Mesothelial cell of epicardium (in vitro differentiated cells): ENCODE data around the gene MAD2L2. TPM values are rescaled to one million over a fixed set of nuclear protein-coding genes. Genes with fewer than 3 reads are reported as not detected.

Experiments
- DNase-seq, 2 experiments: peaks; one replicate each; pipeline ENCODE4 v3.0.0; 2021; ENCODE audit warnings: low spot score in 2 of 2; ENCODE audit not compliant: unreplicated experiment in 2 of 2
- H3K27ac Mint-ChIP-seq: 2 replicates; pipeline ENCODE4 v1.8.0; 2021; ENCODE audit warnings: mixed read lengths
- H3K27me3 Mint-ChIP-seq: 2 replicates; pipeline ENCODE4 v1.8.0; 2021; ENCODE audit warnings: low read depth, mixed read lengths
- H3K36me3 Mint-ChIP-seq: 2 replicates; pipeline ENCODE4 v1.8.0; 2021; ENCODE audit warnings: mixed read lengths
- H3K4me1 Mint-ChIP-seq: 2 replicates; pipeline ENCODE4 v1.8.0; 2021; ENCODE audit warnings: mixed read lengths
- H3K4me3 Mint-ChIP-seq: 2 replicates; pipeline ENCODE4 v1.8.0; 2021; ENCODE audit warnings: mild to moderate bottlenecking, moderate library complexity, mixed read lengths
- H3K9me3 Mint-ChIP-seq: 2 replicates; pipeline ENCODE4 v1.8.0; 2021; ENCODE audit warnings: mixed read lengths
- total RNA-seq: library from RNA; stranded (reverse); gene quantifications from 3 replicates; pipeline ENCODE4 v1.2.1, GENCODE V29; 2021
- TF ChIP-seq, protein P1 (sequence below): fragments of 200-600 bp; sonication (generic); IDR thresholded peaks from one replicate; pipeline ENCODE4 v1.5.0; 2021; ENCODE audit warnings: antibody characterized with exemption; ENCODE audit not compliant: unreplicated experiment

Gene MAD2L2
- total RNA-seq, 1 donor from 2014 or later = 56.3 TPM

DNA sequence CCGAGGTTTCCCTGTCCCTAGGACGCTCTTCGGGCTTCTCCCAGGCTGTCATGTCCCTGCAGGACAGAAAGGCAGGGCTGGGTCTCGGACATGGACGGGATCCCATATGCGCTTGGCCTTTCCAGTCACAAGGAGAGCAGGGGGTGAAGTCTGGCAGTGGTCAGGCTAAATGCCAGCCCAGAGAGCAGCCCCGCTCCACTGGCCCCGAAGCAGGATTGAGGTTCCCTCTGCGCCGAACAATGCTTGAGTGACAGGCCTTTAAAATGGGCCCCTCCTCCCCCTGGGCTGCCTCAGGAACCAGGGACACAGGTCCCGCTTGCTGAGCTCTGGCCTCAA lies 23.2 kb upstream of the MAD2L2 start:
- Mint-ChIP-seq H3K27ac (no peak overlapping the region), H3K4me1 (peaks cover 4% of the 10 kb centered on the region), H3K9me3 (no peaks in the 10 kb centered on the region), H3K4me3 (no peak overlapping the region), H3K36me3 (no peaks in the 10 kb centered on the region), H3K27me3 (peaks cover 10% of the 10 kb centered on the region)
- DNase-seq = no peak
- TF ChIP-seq, protein P1, sequence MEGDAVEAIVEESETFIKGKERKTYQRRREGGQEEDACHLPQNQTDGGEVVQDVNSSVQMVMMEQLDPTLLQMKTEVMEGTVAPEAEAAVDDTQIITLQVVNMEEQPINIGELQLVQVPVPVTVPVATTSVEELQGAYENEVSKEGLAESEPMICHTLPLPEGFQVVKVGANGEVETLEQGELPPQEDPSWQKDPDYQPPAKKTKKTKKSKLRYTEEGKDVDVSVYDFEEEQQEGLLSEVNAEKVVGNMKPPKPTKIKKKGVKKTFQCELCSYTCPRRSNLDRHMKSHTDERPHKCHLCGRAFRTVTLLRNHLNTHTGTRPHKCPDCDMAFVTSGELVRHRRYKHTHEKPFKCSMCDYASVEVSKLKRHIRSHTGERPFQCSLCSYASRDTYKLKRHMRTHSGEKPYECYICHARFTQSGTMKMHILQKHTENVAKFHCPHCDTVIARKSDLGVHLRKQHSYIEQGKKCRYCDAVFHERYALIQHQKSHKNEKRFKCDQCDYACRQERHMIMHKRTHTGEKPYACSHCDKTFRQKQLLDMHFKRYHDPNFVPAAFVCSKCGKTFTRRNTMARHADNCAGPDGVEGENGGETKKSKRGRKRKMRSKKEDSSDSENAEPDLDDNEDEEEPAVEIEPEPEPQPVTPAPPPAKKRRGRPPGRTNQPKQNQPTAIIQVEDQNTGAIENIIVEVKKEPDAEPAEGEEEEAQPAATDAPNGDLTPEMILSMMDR = no peak

DNA sequence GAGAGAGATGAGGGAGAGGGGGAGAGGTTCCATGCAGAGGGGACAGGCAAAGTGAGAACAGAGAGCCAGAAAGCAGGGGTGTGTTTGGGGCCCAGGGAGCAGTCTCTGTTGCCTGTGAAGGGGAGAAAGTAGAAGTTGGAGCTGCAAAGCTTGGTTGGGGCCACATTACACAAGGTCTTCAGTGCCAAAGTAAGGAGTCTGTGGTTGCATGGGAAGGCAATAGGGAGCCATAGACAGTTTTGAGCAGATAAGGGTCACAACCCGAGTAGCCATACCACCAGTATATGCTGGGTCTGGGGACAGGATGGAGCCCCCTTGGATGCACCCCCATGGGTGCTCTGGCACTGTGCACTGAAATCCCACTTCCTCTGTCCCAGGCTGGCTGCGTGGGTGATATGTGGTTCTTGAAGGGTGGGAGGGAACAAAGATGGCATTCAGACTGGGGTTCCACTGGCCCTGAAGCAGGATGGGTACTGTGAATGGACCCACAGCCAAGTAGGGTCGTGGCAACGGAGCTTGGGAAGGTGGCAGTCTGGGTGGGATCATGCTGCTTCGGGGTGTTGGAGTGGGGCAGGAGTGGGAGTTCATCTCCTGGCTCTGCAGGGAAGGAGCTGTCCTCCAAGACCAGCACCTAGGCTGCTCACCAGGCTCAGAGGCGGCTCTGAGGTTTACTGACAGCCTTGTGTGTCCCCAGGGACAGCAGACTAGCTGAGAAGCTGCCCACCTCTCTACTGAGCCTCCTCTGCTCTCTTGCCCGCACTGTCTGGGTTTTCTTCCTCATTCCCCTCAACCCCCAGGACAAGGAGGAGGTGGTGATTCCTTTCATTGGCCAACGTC lies 22.6 kb upstream of the MAD2L2 start:
- Mint-ChIP-seq H3K27ac (no peak overlapping the region), H3K4me1 (peaks cover 4% of the 10 kb centered on the region), H3K9me3 (no peaks in the 10 kb centered on the region), H3K36me3 (no peaks in the 10 kb centered on the region), H3K4me3 (no peak overlapping the region), H3K27me3 (peaks cover 10% of the 10 kb centered on the region)
- DNase-seq = no peak
- TF ChIP-seq, protein P1 = no peak

DNA sequence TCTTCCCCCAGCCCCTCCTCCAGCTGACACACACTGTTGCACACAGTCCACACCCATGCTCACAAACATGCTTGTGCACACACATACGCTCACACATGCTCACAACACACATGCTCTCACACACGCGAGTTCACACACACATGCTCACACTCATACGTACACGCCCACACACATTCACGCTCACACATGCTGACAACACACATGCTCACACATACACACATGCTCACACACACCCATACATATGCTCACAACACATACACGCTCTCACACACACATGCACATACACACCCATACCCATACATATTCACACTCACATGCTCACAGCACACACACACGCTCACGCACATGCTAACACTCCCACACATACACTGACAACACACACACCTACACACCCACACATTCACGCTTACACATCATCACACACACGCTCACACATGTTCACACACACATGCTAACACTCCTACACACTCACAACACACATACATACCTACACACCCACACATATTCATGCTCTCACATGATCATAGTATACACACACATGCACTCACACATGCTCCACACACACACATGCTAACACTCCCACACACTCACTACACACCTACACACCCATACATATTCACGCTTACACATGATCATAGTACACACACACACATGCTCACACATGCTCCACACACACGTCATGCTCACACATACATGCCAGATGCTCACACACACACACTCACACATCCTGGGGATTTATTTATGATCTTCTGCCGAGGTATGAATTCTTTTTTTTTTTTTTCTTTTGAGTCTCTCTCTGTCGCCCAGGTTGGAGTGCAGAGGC lies 21.2 kb upstream of the MAD2L2 start:
- Mint-ChIP-seq H3K4me3 (no peak overlapping the region), H3K4me1 (no peaks in the 10 kb centered on the region), H3K27ac (no peak overlapping the region), H3K36me3 (no peaks in the 10 kb centered on the region), H3K27me3 (peaks cover 10% of the 10 kb centered on the region), H3K9me3 (no peaks in the 10 kb centered on the region)
- TF ChIP-seq, protein P1 = no peak
- DNase-seq = no peak

DNA sequence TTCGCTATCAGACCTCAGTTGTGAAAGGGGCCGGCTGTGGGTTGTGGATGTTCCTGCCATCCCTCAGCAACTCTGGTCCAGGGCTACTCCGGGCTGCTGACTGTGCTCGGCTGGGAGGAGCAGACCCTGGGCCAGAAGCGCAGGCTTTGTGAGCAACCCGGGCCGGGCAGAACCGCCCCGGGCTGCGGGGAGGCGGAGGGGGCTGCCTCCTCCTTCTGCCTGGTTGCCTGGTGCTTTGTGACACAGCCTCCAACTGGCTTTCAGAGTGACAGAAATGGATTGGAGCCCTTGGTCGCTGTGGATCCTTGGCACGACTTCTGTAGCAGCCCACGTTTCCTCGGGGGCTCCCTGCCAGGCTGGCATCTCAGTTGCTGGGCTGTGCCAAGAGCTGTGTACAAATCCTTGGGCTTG lies 20.6 kb upstream of the MAD2L2 start:
- TF ChIP-seq, protein P1 = no peak
- Mint-ChIP-seq H3K4me1 (no peaks in the 10 kb centered on the region), H3K27me3 (peaks cover 10% of the 10 kb centered on the region), H3K27ac (no peak overlapping the region), H3K9me3 (no peaks in the 10 kb centered on the region), H3K36me3 (no peaks in the 10 kb centered on the region), H3K4me3 (no peak overlapping the region)
- DNase-seq = no peak

DNA sequence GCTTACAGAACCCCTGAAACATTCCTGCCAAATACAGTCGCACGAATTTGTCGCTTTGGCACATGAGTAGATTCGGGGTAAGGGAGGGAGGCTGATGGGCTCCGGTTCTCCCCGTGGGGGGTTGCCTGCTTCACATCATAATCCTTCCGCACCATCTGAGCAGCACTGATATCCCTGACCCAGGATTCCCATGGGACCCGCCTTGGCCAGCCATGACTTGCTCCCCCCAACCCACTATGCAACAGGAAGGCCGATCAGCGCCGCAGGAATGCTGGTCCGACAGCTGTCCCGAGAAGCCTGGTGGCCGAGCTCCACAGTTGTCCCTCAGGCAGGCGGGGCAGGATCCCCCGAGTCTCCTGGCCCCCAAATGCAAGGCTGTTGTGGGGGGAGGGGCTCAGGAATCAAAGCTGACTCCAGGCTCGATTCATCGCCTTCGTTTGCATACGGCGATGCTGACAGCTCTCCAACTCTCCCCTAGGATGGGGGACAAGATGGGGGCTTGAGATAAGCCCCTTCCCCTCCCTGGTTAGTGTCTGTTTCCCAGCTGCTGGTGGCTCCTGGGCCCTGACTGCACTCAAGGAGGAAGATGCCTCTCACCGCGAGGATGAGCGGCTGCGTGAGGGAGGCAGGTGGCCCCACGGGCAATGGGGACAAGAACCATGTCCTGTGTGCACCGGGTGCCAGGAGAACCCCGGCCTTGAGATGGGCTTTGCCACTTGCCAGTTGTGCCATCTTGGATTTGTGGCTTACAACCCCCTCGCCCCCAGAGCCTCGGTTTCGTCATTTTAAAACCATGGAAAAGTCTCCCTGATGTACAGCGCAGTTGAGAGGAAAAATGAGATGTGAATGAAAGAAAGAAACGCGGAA lies 19.9 kb upstream of the MAD2L2 start:
- Mint-ChIP-seq H3K4me3 (no peak overlapping the region), H3K9me3 (no peaks in the 10 kb centered on the region)

More for the DNA sequence above, 19.9 kb upstream of the MAD2L2 start:
- Mint-ChIP-seq H3K4me1 (no peaks in the 10 kb centered on the region), H3K27ac (no peak overlapping the region), H3K36me3 (no peaks in the 10 kb centered on the region), H3K27me3 (peaks cover 10% of the 10 kb centered on the region)
- DNase-seq = no peak
- TF ChIP-seq, protein P1 = no peak
